A549 (cell line): ENCODE results near the gene SLC25A26. TPM values are rescaled to one million over a fixed set of nuclear protein-coding genes. Genes with fewer than 3 reads are reported as not detected.

ENCODE experiments used
- ATAC-seq, 2 experiments: fragments of 200-7000 bp in 1 of 2; fragments of >200 bp in 1 of 2; cut with Nextera tagmentation in 1 of 2; cut with Tn5 transposase in 1 of 2; 3 replicates each; pipeline versions ENCODE4 v1.8.0 to v1.9.1; 2018 to 2020; ENCODE audit warnings: mild to moderate bottlenecking in 1 of 2, moderate library complexity in 1 of 2
- CTCF ChIA-PET: fragments of 300-600 bp; sonication (Branson Sonifier 250); formaldehyde crosslinking; extraction: SDS; loops from one replicate; lab custom pipeline; 2021; ENCODE audit warnings: antibody characterized with exemption, inconsistent platforms; lab: Yijun Ruan, JAX
- POLR2A ChIA-PET: fragments of 350-600 bp; formaldehyde crosslinking; extraction: SDS; loops from one replicate; lab custom pipeline; 2021; ENCODE audit warnings: antibody characterized with exemption, inconsistent platforms; lab: Yijun Ruan, JAX
- DNase-seq, 2 experiments: peaks; one replicate each; pipeline versions ENCODE4 v3.0.0 to v3.0.0-alpha.2; 2011 to 2016; ENCODE audit warnings: low read depth in 1 of 2, low spot score in 1 of 2
- FAIRE-seq: peaks from 2 replicates; lab custom pipeline; 2011; peaks lifted over from hg19 to GRCh38; lab: Jason Lieb, UNC
- H3K27ac ChIP-seq, 2 experiments: fragments of >200 bp; sonication (Bioruptor Twin); formaldehyde crosslinking; 3 replicates each; pipeline ENCODE4 v1.5.1; 2016 to 2017
- H3K4me1 ChIP-seq: fragments of >200 bp; sonication (Bioruptor Twin); formaldehyde crosslinking; 3 replicates; pipeline ENCODE4 v1.6.1; 2016
- H3K4me2 ChIP-seq: fragments of >200 bp; sonication (Bioruptor Twin); formaldehyde crosslinking; 3 replicates; pipeline ENCODE4 v1.6.1; 2016
- H3K4me3 ChIP-seq: fragments of >200 bp; sonication (Bioruptor Twin); formaldehyde crosslinking; 3 replicates; pipeline ENCODE4 v1.5.1; 2016
- H3K9me3 ChIP-seq: fragments of >200 bp; sonication (Bioruptor Twin); formaldehyde crosslinking; 3 replicates; pipeline ENCODE4 v1.6.1; 2016
- BHLHE40 ChIP-seq: IDR thresholded peaks from 2 replicates; pipeline ENCODE4 v1.6.1; 2012; ENCODE audit warnings: low read depth, low read length, inconsistent platforms
- CBX2 ChIP-seq: fragments of 200-600 bp; sonication (generic); IDR thresholded peaks from 2 replicates; pipeline ENCODE4 v1.6.1; 2016; ENCODE audit warnings: low read depth, mild to moderate bottlenecking, borderline replicate concordance
- CBX8 ChIP-seq: fragments of 200-600 bp; sonication (generic); IDR thresholded peaks from 2 replicates; pipeline ENCODE4 v1.6.1; 2016
- CEBPB ChIP-seq, 2 experiments: fragments of >200 bp in 1 of 2; sonication (Bioruptor Twin) in 1 of 2; formaldehyde crosslinking in 1 of 2; IDR thresholded peaks; 2 replicates each; pipeline ENCODE4 v1.6.1; 2012 to 2016
- CHD2 ChIP-seq: fragments of 150-350 bp; IDR thresholded peaks from 2 replicates; pipeline ENCODE4 v1.6.1; 2014; ENCODE audit warnings: low read length; ENCODE audit not compliant: partially characterized antibody
- EP300 ChIP-seq, 2 experiments: fragments of >200 bp; sonication (Bioruptor Twin); formaldehyde crosslinking; IDR thresholded peaks; 2 replicates in 1 of 2; 3 replicates in 1 of 2; pipeline ENCODE4 v1.6.1; 2016 to 2017
- ESRRA ChIP-seq: fragments of 150-350 bp; IDR thresholded peaks from 2 replicates; pipeline ENCODE4 v1.6.1; 2014; ENCODE audit warnings: mild to moderate bottlenecking, low read length, borderline replicate concordance
- HDAC2 ChIP-seq: fragments of 200-600 bp; sonication (generic); IDR thresholded peaks from 2 replicates; pipeline ENCODE4 v1.6.1; 2016
- MAFK ChIP-seq: fragments of 450-650 bp; IDR thresholded peaks from 2 replicates; pipeline ENCODE4 v1.6.1; 2014; ENCODE audit not compliant: partially characterized antibody
- NPAS2 ChIP-seq: fragments of 250-450 bp; sonication (Bioruptor Pico); IDR thresholded peaks from 2 replicates; pipeline ENCODE4 v1.8.0; 2022; ENCODE audit warnings: mild to moderate bottlenecking, moderate library complexity, borderline replicate concordance
- NR3C1 ChIP-seq: fragments of >200 bp; sonication (Bioruptor Twin); formaldehyde crosslinking; IDR thresholded peaks from 3 replicates; pipeline ENCODE4 v1.6.1; 2017
- PHF8 ChIP-seq: fragments of 200-600 bp; sonication (generic); IDR thresholded peaks from 2 replicates; pipeline ENCODE4 v1.6.1; 2016; ENCODE audit warnings: low read depth, mild to moderate bottlenecking, antibody characterized with exemption, moderate library complexity, borderline replicate concordance
- POLR2AphosphoS2 ChIP-seq: conservative IDR thresholded peaks from 2 replicates; pipeline ENCODE4 v1.6.1; 2012; ENCODE audit warnings: low read length, improper control_type of control experiment, inconsistent platforms
- RCOR1 ChIP-seq: fragments of 150-350 bp; IDR thresholded peaks from 2 replicates; pipeline ENCODE4 v1.6.1; 2014; ENCODE audit warnings: antibody characterized with exemption, low read length, low read depth
- RNF2 ChIP-seq: fragments of 200-600 bp; sonication (generic); IDR thresholded peaks from 2 replicates; pipeline ENCODE4 v1.6.1; 2016; ENCODE audit warnings: low read depth, mild to moderate bottlenecking, antibody characterized with exemption, moderate library complexity, borderline replicate concordance
- TP53 ChIP-seq: fragments of 250-450 bp; sonication (Bioruptor Pico); IDR thresholded peaks from 2 replicates; pipeline ENCODE4 v1.5.0; 2021; ENCODE audit warnings: mild to moderate bottlenecking, moderate library complexity
- ZC3H11A ChIP-seq: fragments of 450-650 bp; IDR thresholded peaks from 2 replicates; pipeline ENCODE4 v1.6.1; 2014; ENCODE audit warnings: antibody characterized with exemption, mild to moderate bottlenecking
- ZFP36 ChIP-seq: fragments of 450-650 bp; IDR thresholded peaks from 2 replicates; pipeline ENCODE4 v1.6.1; 2014; ENCODE audit warnings: borderline replicate concordance; ENCODE audit not compliant: partially characterized antibody
- ZNF302 ChIP-seq: fragments of 250-450 bp; sonication (Bioruptor Pico); IDR thresholded peaks from 2 replicates; pipeline ENCODE4 v1.9.0; 2021; ENCODE audit warnings: inconsistent platforms, mild to moderate bottlenecking, moderate library complexity
- ZSCAN20 ChIP-seq: fragments of 250-450 bp; sonication (Bioruptor Pico); IDR thresholded peaks from 2 replicates; pipeline ENCODE4 v1.8.0; 2022; ENCODE audit warnings: mild to moderate bottlenecking, moderate library complexity
- WGBS: methylation state at CpG from one replicate; pipeline ENCODE4 v1.1.6; 2017; ENCODE audit errors: missing lambda C conversion rate; 5-methylcytosine and 5-hydroxymethylcytosine counted together
- polyA plus RNA-seq, 4 experiments: library from polyadenylated mRNA; depleted of rRNA in 3 of 4; stranded (reverse); fragments of >200 nt; fragmentation: RNase III in 1 of 4; extraction: RNeasy Plus Mini Kit Qiagen cat#74134 plus additional on column Dnase treatment in 1 of 4; gene quantifications; 2 replicates in 3 of 4; 3 replicates in 1 of 4; pipeline ENCODE4 v1.2.3, GENCODE V29; 2011 to 2017
- TF ChIP-seq, protein P1 (sequence below): fragments of 150-350 bp; IDR thresholded peaks from 2 replicates; pipeline ENCODE4 v1.6.1; 2014; ENCODE audit warnings: low read depth, mild to moderate bottlenecking, low read length
- TF ChIP-seq, protein P2 (sequence below): fragments of 250-450 bp; sonication (Bioruptor Pico); IDR thresholded peaks from 2 replicates; pipeline ENCODE4 v1.5.0; 2020; ENCODE audit warnings: low read depth, mild to moderate bottlenecking, moderate library complexity
- TF ChIP-seq, protein P3 (sequence below): fragments of >200 bp; sonication (Bioruptor Twin); formaldehyde crosslinking; IDR thresholded peaks from 3 replicates; pipeline ENCODE4 v1.6.1; 2016
- TF ChIP-seq, protein P4 (sequence below): fragments of 450-650 bp; IDR thresholded peaks from 2 replicates; pipeline ENCODE4 v1.6.1; 2014; ENCODE audit warnings: antibody characterized with exemption
- TF ChIP-seq, protein P5 (sequence below): fragments of >200 bp; sonication (Bioruptor Twin); formaldehyde crosslinking; IDR thresholded peaks from 2 replicates; pipeline ENCODE4 v1.6.1; 2016
- TF ChIP-seq, protein P6 (sequence below): fragments of 250-450 bp; sonication (Bioruptor Pico); IDR thresholded peaks from 2 replicates; pipeline ENCODE4 v1.5.0; 2021; ENCODE audit warnings: mild to moderate bottlenecking, moderate library complexity, borderline replicate concordance

Gene SLC25A26
- polyA plus RNA-seq, 2 of the 4 experiments (the other 2 are of a cell fraction): 13.0 to 30.5 TPM

DNA sequence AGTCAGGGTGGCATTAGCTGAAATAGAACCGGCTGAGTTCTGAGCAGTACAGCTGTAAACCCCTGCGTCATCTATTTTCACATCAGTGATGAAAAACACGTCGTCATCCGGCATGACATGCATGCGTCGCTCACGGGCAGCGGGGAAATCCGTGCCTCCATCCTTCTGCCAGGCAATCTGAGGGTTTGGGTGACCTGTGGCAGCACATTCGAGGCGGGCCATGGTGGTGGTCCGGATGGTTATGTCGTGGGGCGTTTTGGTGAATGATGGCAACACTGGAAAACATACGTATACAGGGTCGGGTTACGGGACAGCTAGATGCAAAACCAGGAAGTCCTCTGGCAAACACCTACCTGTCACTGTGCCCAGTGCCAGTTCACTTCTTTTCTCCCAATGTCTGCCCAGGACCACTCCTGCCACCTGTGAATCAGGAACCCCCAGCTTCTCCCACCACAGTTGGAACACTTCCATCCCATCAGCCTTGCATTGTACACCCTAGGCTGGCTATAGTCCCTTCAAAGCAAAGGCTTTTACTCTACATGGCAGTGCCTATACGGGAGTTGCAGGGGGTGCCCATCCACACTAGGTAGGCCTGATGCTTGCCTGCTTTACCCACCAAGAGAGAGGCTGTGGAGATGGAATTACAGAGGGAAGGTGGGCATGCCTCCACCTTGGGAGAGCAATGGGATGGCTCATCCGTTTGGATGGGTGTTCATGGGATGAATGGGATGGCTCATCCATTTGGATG lies 163.4 kb downstream of the SLC25A26 start (continued):
- no peak for TF ChIP-seq CBX2

DNA sequence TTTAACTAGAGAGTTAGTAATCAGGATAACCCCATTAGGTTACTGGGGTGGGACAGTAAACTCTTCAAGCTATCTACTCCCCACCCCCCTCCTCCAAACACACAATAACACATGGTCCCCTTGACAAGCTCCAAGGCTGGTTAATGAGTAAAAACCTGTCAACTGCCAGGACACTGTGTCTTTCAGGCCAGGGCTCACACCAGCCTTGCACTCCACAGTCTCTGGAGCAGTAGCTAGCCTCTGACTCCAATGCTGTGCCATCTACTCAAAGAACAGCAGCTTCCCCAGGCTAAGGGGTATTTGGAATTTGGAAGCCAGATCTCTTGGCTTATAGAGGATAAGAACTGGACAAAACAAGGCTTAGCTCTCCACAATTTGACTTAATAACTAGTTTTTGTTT lies 164.3 kb downstream of the SLC25A26 start:
- no peaks in the 10 kb centered on the region for H3K4me1 ChIP-seq
- TF ChIP-seq POLR2AphosphoS2 (no peak), ZSCAN20 (CRISPR knock-in tag) (no peak), HDAC2 (no peak), CBX2 (no peak), CHD2 (no peak), PHF8 (no peak), CBX8 (no peak), ZC3H11A (no peak), RCOR1 (no peak), MAFK (no peak), ZNF302 (CRISPR knock-in tag) (no peak), TP53 (CRISPR knock-in tag) (no peak)
- TF ChIP-seq, protein P1, sequence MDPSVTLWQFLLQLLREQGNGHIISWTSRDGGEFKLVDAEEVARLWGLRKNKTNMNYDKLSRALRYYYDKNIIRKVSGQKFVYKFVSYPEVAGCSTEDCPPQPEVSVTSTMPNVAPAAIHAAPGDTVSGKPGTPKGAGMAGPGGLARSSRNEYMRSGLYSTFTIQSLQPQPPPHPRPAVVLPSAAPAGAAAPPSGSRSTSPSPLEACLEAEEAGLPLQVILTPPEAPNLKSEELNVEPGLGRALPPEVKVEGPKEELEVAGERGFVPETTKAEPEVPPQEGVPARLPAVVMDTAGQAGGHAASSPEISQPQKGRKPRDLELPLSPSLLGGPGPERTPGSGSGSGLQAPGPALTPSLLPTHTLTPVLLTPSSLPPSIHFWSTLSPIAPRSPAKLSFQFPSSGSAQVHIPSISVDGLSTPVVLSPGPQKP: no peak
- TF ChIP-seq, protein P2, sequence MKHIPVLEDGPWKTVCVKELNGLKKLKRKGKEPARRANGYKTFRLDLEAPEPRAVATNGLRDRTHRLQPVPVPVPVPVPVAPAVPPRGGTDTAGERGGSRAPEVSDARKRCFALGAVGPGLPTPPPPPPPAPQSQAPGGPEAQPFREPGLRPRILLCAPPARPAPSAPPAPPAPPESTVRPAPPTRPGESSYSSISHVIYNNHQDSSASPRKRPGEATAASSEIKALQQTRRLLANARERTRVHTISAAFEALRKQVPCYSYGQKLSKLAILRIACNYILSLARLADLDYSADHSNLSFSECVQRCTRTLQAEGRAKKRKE: no peak
- TF ChIP-seq, protein P3, sequence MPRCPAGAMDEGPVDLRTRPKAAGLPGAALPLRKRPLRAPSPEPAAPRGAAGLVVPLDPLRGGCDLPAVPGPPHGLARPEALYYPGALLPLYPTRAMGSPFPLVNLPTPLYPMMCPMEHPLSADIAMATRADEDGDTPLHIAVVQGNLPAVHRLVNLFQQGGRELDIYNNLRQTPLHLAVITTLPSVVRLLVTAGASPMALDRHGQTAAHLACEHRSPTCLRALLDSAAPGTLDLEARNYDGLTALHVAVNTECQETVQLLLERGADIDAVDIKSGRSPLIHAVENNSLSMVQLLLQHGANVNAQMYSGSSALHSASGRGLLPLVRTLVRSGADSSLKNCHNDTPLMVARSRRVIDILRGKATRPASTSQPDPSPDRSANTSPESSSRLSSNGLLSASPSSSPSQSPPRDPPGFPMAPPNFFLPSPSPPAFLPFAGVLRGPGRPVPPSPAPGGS: no peak
- TF ChIP-seq, protein P4, sequence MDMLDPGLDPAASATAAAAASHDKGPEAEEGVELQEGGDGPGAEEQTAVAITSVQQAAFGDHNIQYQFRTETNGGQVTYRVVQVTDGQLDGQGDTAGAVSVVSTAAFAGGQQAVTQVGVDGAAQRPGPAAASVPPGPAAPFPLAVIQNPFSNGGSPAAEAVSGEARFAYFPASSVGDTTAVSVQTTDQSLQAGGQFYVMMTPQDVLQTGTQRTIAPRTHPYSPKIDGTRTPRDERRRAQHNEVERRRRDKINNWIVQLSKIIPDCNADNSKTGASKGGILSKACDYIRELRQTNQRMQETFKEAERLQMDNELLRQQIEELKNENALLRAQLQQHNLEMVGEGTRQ: no peak
- no peak for ATAC-seq
- H3K9me3 ChIP-seq: no peaks in the 10 kb centered on the region
- CTCF ChIA-PET: interaction anchor here (1.7 kb wide), 1 partner anchor 23 kb away, joined by 6 read pairs; no protein-coding TSS in a partner anchor
- no peak overlapping the region for H3K4me2 ChIP-seq
- H3K4me3 ChIP-seq: no peak overlapping the region
- no peak for FAIRE-seq
- POLR2A ChIA-PET: no interaction called here
- DNase-seq: no peak
- H3K27ac ChIP-seq: no peak overlapping the region

DNA sequence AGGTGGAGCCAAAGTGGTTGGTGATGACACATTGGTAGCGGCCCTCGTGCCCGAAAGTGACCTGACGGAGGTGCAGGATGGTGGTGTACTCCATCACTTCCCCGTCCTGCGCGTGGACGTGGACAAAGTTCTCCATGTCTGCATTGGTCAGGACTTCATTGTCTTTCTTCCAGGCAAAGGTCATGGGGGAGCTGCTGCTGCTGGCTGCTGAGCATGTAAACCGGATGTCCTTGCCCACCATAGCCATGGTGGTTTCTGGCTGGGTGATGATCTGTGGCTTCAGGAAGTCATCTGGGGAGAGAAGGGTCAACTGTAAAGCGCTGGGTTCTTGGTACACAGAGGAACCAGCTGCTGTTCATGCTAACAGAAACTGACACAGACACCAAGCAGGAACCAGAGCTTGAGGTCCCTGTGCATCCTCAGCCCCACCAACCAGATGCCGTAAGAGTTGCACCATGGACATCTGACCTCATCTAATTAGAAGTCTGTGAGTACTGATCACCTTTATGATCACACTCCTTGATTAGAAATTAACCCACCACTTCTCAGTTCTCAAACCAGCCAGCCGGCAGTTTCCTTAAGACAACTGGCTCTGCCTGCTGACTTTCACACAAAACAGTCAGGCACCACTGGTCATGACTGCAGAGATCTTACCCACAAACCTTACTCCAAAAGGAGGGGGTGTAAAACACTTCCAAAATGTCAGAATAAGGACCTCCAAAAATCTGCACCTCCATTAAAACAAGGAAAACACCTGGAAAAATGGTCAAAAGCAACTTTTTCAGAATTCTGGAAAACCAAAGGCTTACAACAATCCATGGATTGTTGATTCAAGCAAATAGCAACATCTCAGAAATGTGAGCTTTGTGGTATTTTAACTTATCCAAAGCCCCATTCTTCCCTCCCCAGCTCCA lies 165.5 kb downstream of the SLC25A26 start:
- 95% methylated on average over 10 of the region's 12 CpGs for WGBS
- DNase-seq: no peak
- Histone ChIP-seq H3K4me2 (no peak overlapping the region), H3K4me3 (no peak overlapping the region), H3K9me3 (no peaks in the 10 kb centered on the region), H3K4me1 (no peaks in the 10 kb centered on the region)
- no peak for FAIRE-seq
- CTCF ChIA-PET: interaction anchor here (2.0 kb wide), 1 partner anchor 21 kb away, joined by 10 read pairs; no protein-coding TSS in a partner anchor
- no peak for ATAC-seq
- TF ChIP-seq CEBPB (IDR thresholded peaks at IDR 0.05) (no peak), EP300 (IDR thresholded peaks at IDR 0.05) (no peak), ESRRA (no peak), NR3C1 (no peak), BHLHE40 (no peak), RNF2 (no peak), NPAS2 (CRISPR knock-in tag) (no peak), ZNF302 (CRISPR knock-in tag) (no peak), ZFP36 (no peak)
- TF ChIP-seq, protein P5, sequence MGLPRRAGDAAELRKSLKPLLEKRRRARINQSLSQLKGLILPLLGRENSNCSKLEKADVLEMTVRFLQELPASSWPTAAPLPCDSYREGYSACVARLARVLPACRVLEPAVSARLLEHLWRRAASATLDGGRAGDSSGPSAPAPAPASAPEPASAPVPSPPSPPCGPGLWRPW: no peak
- TF ChIP-seq, protein P6, sequence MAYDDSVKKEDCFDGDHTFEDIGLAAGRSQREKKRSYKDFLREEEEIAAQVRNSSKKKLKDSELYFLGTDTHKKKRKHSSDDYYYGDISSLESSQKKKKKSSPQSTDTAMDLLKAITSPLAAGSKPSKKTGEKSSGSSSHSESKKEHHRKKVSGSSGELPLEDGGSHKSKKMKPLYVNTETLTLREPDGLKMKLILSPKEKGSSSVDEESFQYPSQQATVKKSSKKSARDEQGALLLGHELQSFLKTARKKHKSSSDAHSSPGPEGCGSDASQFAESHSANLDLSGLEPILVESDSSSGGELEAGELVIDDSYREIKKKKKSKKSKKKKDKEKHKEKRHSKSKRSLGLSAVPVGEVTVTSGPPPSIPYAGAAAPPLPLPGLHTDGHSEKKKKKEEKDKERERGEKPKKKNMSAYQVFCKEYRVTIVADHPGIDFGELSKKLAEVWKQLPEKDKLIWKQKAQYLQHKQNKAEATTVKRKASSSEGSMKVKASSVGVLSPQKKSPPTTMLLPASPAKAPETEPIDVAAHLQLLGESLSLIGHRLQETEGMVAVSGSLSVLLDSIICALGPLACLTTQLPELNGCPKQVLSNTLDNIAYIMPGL (CRISPR knock-in tag): no peak
- TF ChIP-seq, all 56 proteins: peak for 0
- POLR2A ChIA-PET: no interaction called here
- no peak overlapping the region for H3K27ac ChIP-seq
